ENCODE data around the gene KCNS1. TPM values are rescaled to one million over a fixed set of nuclear protein-coding genes. Genes with fewer than 3 reads are reported as not detected.
"Not testable (repeated sequence)": the region's sequence is repeated elsewhere in the genome, so short reads cannot be mapped to it uniquely, and the experiment has no call there.

KCNS1 gene
- polyA plus RNA-seq, 1 donor (not counting 4 experiments of a cell fraction or from before 2014, with no cell fraction given) = 1.5 TPM

DNA sequence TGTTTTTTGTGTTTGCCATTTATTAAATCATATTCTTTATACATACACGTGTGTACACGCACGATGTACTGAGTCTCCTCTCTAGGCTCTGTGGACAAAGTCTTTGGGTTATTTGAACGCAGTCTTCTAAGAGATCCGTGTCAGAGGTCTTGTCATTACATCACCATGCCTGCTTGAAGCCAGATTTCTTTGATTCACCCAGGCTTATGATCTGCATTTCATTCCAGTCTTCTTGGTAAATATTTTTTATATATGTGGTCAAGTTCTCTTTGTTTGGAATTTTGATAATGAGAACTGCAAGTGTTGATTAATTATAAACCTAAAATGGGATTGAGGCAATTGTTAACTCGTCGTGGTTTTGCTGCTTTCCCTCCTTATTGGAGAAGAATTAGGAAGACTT, 34.6 kb downstream of the KCNS1 start:
- no peaks in the 10 kb centered on the region for H3K27me3 ChIP-seq (ENCODE audit: control insufficient read depth, extremely low read depth, insufficient read depth, low read length)
- no peak for TF ChIP-seq EZH2 (IDR thresholded peaks at IDR 0.05; ENCODE audit: low read length)
- TF ChIP-seq, protein P1, sequence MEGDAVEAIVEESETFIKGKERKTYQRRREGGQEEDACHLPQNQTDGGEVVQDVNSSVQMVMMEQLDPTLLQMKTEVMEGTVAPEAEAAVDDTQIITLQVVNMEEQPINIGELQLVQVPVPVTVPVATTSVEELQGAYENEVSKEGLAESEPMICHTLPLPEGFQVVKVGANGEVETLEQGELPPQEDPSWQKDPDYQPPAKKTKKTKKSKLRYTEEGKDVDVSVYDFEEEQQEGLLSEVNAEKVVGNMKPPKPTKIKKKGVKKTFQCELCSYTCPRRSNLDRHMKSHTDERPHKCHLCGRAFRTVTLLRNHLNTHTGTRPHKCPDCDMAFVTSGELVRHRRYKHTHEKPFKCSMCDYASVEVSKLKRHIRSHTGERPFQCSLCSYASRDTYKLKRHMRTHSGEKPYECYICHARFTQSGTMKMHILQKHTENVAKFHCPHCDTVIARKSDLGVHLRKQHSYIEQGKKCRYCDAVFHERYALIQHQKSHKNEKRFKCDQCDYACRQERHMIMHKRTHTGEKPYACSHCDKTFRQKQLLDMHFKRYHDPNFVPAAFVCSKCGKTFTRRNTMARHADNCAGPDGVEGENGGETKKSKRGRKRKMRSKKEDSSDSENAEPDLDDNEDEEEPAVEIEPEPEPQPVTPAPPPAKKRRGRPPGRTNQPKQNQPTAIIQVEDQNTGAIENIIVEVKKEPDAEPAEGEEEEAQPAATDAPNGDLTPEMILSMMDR (optimal IDR thresholded peaks at IDR 0.05 in 1 of 3, IDR thresholded peaks at IDR 0.05 in 1 of 3, conservative IDR thresholded peaks at IDR 0.05 in 1 of 3; ENCODE audit: extremely low read depth in 1 of 3, insufficient read depth in 2 of 3, low read length in 3 of 3) = no peak
- peaks cover 12% of the 10 kb centered on the region for H3K79me2 ChIP-seq (ENCODE audit: control insufficient read depth, insufficient read depth, low read length)
- peaks cover 33% of the 10 kb centered on the region for H3K4me1 ChIP-seq (ENCODE audit: control insufficient read depth, extremely low read depth, insufficient read depth, low read length)
- DNase-seq (ENCODE audit: low read depth, low spot score) (no peak), FAIRE-seq (no peak)
- no peaks in the 10 kb centered on the region for H3K9me3 ChIP-seq (ENCODE audit: control insufficient read depth, low read depth, low read length)
- H3K9me1 ChIP-seq (ENCODE audit: control insufficient read depth, extremely low read depth, insufficient read depth, low read length) = no peaks in the 10 kb centered on the region
- no peak overlapping the region for H3K9ac ChIP-seq (ENCODE audit: control insufficient read depth, extremely low read depth, insufficient read depth, low read length)
- dilution Hi-C loops (cut with MboI; ENCODE audit: extremely low pct_ligation_motif_present, low sequenced_read_pairs) = no loop called here
- no peaks in the 10 kb centered on the region for H4K20me1 ChIP-seq (ENCODE audit: control insufficient read depth, extremely low read depth, insufficient read depth, low read length)
- no peak overlapping the region for H3K27ac ChIP-seq (ENCODE audit: control insufficient read depth, insufficient read depth, low read length)
- H3K4me3 ChIP-seq (ENCODE audit: control insufficient read depth in 2 of 3, extremely low read depth in 1 of 3, insufficient read depth in 2 of 3, low read depth in 1 of 3, low read length in 3 of 3) = no peak overlapping the region
- H2AFZ ChIP-seq (ENCODE audit: control insufficient read depth, low read length) = no peak overlapping the region
- no peak overlapping the region for H3K4me2 ChIP-seq (ENCODE audit: control insufficient read depth, extremely low read depth, insufficient read depth, low read depth, low read length)
- H3K36me3 ChIP-seq (ENCODE audit: control insufficient read depth in 2 of 2, extremely low read depth in 1 of 2, insufficient read depth in 2 of 2, low read length in 2 of 2) = no peaks in the 10 kb centered on the region

DNA sequence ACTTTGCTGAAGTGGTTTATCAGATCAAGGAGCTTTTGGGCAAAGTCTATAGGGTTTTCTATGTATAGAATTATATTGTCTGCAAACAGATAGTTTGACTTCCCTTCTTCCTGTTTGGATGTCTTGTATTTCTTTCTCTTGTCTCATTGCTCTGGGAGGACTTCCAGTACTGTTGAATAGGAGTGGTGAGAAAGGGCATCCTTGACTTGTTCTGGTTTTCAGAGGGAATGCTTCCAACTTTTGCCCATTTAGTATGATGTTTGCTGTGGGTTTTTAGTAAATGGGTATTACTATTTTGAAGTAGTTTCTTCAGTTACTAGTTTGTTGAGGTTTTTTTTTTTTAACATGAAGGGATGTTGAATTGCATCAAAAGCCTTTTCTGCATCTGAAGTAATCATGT, 36.1 kb downstream of the KCNS1 start:
- H2AFZ ChIP-seq (ENCODE audit: control insufficient read depth, low read length) = no peak overlapping the region
- FAIRE-seq (no peak), DNase-seq (ENCODE audit: low read depth, low spot score) (no peak)
- no peak overlapping the region for H3K4me3 ChIP-seq (ENCODE audit: control insufficient read depth in 2 of 3, extremely low read depth in 1 of 3, insufficient read depth in 2 of 3, low read depth in 1 of 3, low read length in 3 of 3)
- H3K27me3 ChIP-seq (ENCODE audit: control insufficient read depth, extremely low read depth, insufficient read depth, low read length) = no peaks in the 10 kb centered on the region
- H3K4me2 ChIP-seq (ENCODE audit: control insufficient read depth, extremely low read depth, insufficient read depth, low read depth, low read length) = no peak overlapping the region
- dilution Hi-C loops (cut with MboI; ENCODE audit: extremely low pct_ligation_motif_present, low sequenced_read_pairs) = no loop called here
- peaks cover 40% of the 10 kb centered on the region for H3K4me1 ChIP-seq (ENCODE audit: control insufficient read depth, extremely low read depth, insufficient read depth, low read length)
- peaks cover 12% of the 10 kb centered on the region for H3K79me2 ChIP-seq (ENCODE audit: control insufficient read depth, insufficient read depth, low read length)
- no peak overlapping the region for H3K27ac ChIP-seq (ENCODE audit: control insufficient read depth, insufficient read depth, low read length)
- TF ChIP-seq, protein P1 (optimal IDR thresholded peaks at IDR 0.05 in 1 of 3, IDR thresholded peaks at IDR 0.05 in 1 of 3, conservative IDR thresholded peaks at IDR 0.05 in 1 of 3; ENCODE audit: extremely low read depth in 1 of 3, insufficient read depth in 2 of 3, low read length in 3 of 3) = no peak
- no peak for TF ChIP-seq EZH2 (IDR thresholded peaks at IDR 0.05; ENCODE audit: low read length)
- H3K9me1 ChIP-seq (ENCODE audit: control insufficient read depth, extremely low read depth, insufficient read depth, low read length) = no peaks in the 10 kb centered on the region
- H4K20me1 ChIP-seq (ENCODE audit: control insufficient read depth, extremely low read depth, insufficient read depth, low read length) = no peaks in the 10 kb centered on the region
- H3K9me3 ChIP-seq (ENCODE audit: control insufficient read depth, low read depth, low read length) = no peaks in the 10 kb centered on the region
- H3K36me3 ChIP-seq (ENCODE audit: control insufficient read depth in 2 of 2, extremely low read depth in 1 of 2, insufficient read depth in 2 of 2, low read length in 2 of 2) = no peaks in the 10 kb centered on the region
- H3K9ac ChIP-seq (ENCODE audit: control insufficient read depth, extremely low read depth, insufficient read depth, low read length) = no peak overlapping the region

DNA sequence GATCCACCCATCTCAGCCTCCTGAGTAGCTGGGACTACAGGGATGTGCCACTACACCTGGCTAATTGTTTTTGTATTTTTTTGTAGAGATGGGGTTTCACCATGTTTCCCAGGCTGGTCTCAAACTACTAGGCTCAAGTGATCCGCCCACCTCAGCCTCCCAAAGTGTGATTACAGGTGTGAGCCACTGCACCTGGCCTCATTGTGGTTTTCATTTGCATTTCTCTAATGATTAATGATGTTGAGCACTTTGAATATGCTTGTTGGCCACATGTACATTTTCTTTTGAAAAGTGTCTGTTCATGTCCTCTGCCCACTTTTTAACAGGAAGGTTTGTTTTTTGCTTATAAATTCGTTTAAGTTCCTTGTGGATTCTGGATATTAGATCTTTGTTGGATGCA, 37.8 kb downstream of the KCNS1 start:
- DNase-seq (ENCODE audit: low read depth, low spot score); H3K9me1 ChIP-seq (ENCODE audit: control insufficient read depth, extremely low read depth, insufficient read depth, low read length); H3K4me2 ChIP-seq (ENCODE audit: control insufficient read depth, extremely low read depth, insufficient read depth, low read depth, low read length); H3K27me3 ChIP-seq (ENCODE audit: control insufficient read depth, extremely low read depth, insufficient read depth, low read length); H3K9ac ChIP-seq (ENCODE audit: control insufficient read depth, extremely low read depth, insufficient read depth, low read length); H4K20me1 ChIP-seq (ENCODE audit: control insufficient read depth, extremely low read depth, insufficient read depth, low read length); H3K9me3 ChIP-seq (ENCODE audit: control insufficient read depth, low read depth, low read length); H2AFZ ChIP-seq (ENCODE audit: control insufficient read depth, low read length); H3K36me3 ChIP-seq (ENCODE audit: control insufficient read depth in 2 of 2, extremely low read depth in 1 of 2, insufficient read depth in 2 of 2, low read length in 2 of 2); dilution Hi-C loops (cut with MboI; ENCODE audit: extremely low pct_ligation_motif_present, low sequenced_read_pairs); H3K4me3 ChIP-seq (ENCODE audit: control insufficient read depth in 2 of 3, extremely low read depth in 1 of 3, insufficient read depth in 2 of 3, low read depth in 1 of 3, low read length in 3 of 3): not testable (repeated sequence)
- peaks cover 12% of the 10 kb centered on the region for H3K79me2 ChIP-seq (ENCODE audit: control insufficient read depth, insufficient read depth, low read length)
- peak; percentile 46 for FAIRE-seq
- peak overlapping the region; percentile 28 for H3K27ac ChIP-seq (ENCODE audit: control insufficient read depth, insufficient read depth, low read length)
- peaks cover 53% of the 10 kb centered on the region for H3K4me1 ChIP-seq (ENCODE audit: control insufficient read depth, extremely low read depth, insufficient read depth, low read length)
